Measurements from ENCODE around the gene MDC1. TPM values are rescaled to one million over a fixed set of nuclear protein-coding genes. Genes with fewer than 3 reads are reported as not detected.

Gene MDC1
- total RNA-seq, 1 donor from 2014 or later = 14.9 TPM

- no peak for DNase-seq (ENCODE audit: low spot score)
Measured at GRCh38 chr6:30747902-30748769, 31.1 kb upstream of the MDC1 start.

- DNase-seq (ENCODE audit: low spot score) = no peak
Measured at GRCh38 chr6:30747300-30747687, 30.2 kb upstream of the MDC1 start.

- DNase-seq (ENCODE audit: low spot score) = peak; percentile 93
Measured at GRCh38 chr6:30744054-30744805, 27.1 kb upstream of the MDC1 start, which contains the start of gene IER3. Gene IER3 (minus strand): TSS chr6:30744547. CDS start chr6:30744518, 29 bp downstream.

- no peak for DNase-seq (ENCODE audit: low spot score)
Measured at GRCh38 chr6:30743099-30744053, 26.3 kb upstream of the MDC1 start.

- DNase-seq (ENCODE audit: low spot score) = peak; percentile 98
Measured at GRCh38 chr6:30742316-30743098, 25.4 kb upstream of the MDC1 start, which contains the start of gene FLOT1. Gene FLOT1 (minus strand): TSS chr6:30742687. CDS start chr6:30742189, 498 bp downstream.

- no peak for DNase-seq (ENCODE audit: low spot score)
Measured at GRCh38 chr6:30741789-30742315, 24.8 kb upstream of the MDC1 start.

GRCh38 chr6:30741063-30741779 is 24.1 kb upstream of the MDC1 start:
- no peak for DNase-seq (ENCODE audit: low spot score)

- DNase-seq (ENCODE audit: low spot score) = no peak
Measured at GRCh38 chr6:30740540-30740870, 23.4 kb upstream of the MDC1 start.

GRCh38 chr6:30738532-30738931 is 21.5 kb upstream of the MDC1 start:
- DNase-seq (ENCODE audit: low spot score) = no peak

GRCh38 chr6:30735668-30736314 is 18.7 kb upstream of the MDC1 start:
- no peak for DNase-seq (ENCODE audit: low spot score)

- DNase-seq (ENCODE audit: low spot score) = no peak
Measured at GRCh38 chr6:30732237-30732943, 15.3 kb upstream of the MDC1 start.

- no peak for DNase-seq (ENCODE audit: low spot score)
Measured at GRCh38 chr6:30730601-30731435, 13.7 kb upstream of the MDC1 start.

GRCh38 chr6:30727920-30728553 is 11.0 kb upstream of the MDC1 start:
- DNase-seq (ENCODE audit: low spot score) = no peak

GRCh38 chr6:30726506-30727413 is 9.7 kb upstream of the MDC1 start:
- DNase-seq (ENCODE audit: low spot score) = no peak

- DNase-seq (ENCODE audit: low spot score) = no peak
Measured at GRCh38 chr6:30725713-30726505, 8.8 kb upstream of the MDC1 start.
